HEK293 (cell line): ENCODE data around the gene CLDN6.

Experiments used
- GLI2 ChIP-seq: fragments of 450-650 bp; formaldehyde crosslinking; IDR thresholded peaks from 2 replicates; pipeline ENCODE4; 2017; ENCODE audit warnings: missing biosample characterization, missing genetic modification characterization, low read depth, borderline replicate concordance
- PRDM1 ChIP-seq: fragments of 450-650 bp; formaldehyde crosslinking; IDR thresholded peaks from 2 replicates; pipeline ENCODE4; 2016; ENCODE audit warnings: missing biosample characterization, missing genetic modification characterization
- TRIM28 ChIP-seq: IDR thresholded peaks from 2 replicates; pipeline ENCODE4 v1.6.1; 2011; ENCODE audit warnings: low read length, control low read depth, borderline replicate concordance
- ZNF274 ChIP-seq, 2 experiments: fragments of 200-500 bp in 1 of 2; fragments of 450-650 bp in 1 of 2; sonication (Bioruptor generic) in 1 of 2; formaldehyde crosslinking in 1 of 2; IDR thresholded peaks; 2 replicates each; pipeline versions ENCODE4 v1.5.1 to v1.6.1; 2014 to 2016; ENCODE audit warnings: borderline replicate concordance in 1 of 2, inconsistent platforms in 1 of 2, low read length in 1 of 2, missing biosample characterization in 1 of 2, missing genetic modification characterization in 1 of 2
- TF ChIP-seq, protein P1 (sequence below): fragments of 450-650 bp; formaldehyde crosslinking; IDR thresholded peaks from 2 replicates; pipeline ENCODE4 v1.5.1; 2016; ENCODE audit warnings: missing biosample characterization, missing genetic modification characterization
- TF ChIP-seq, protein P2 (sequence below): fragments of 450-650 bp; formaldehyde crosslinking; IDR thresholded peaks from 2 replicates; pipeline ENCODE4 v1.5.1; 2016; ENCODE audit warnings: missing biosample characterization, missing genetic modification characterization

DNA sequence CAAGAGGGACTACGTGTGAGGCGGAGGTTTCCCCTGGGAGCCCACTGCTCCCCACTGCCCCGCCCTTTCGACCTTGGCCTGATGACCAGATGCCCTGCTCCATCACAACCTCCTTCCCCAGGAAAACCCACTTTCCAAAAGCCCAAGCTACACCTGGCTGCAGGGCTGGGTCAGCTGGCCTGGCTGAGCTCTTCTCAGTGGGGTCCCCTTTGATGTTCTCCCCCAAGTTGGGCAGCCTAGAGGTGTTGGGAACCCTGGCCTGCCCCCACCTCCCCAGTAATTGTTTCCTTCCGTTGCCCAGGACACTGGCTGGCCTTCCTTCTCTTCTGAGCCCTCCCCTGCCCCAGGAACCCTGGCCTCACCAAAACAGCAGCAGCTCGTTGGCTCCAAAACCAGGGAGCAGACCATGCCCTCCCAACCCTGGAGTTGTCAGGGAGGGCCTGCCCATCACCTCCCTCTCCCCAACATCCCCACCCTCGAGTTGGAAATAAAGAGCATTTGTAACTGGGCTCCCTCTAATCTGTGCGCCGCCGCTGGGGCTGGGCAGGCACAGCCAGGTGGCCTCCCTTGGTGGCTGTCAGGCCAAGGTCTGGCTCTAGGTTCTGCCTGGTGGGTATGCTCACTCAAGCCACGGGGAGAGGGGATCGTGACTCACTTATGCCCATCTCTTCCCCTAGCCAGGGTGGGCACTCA, 3.8 kb downstream of the CLDN6 start:
- TF ChIP-seq GLI2 (tag by site-specific recombination) (no peak), ZNF274 (IDR thresholded peaks at IDR 0.05; ENCODE audit: low read length) (no peak), ZNF274 (tag by site-specific recombination; IDR thresholded peaks at IDR 0.05; ENCODE audit: borderline replicate concordance) (no peak), PRDM1 (tag by site-specific recombination) (no peak), TRIM28 (no peak)
- TF ChIP-seq, protein P1, sequence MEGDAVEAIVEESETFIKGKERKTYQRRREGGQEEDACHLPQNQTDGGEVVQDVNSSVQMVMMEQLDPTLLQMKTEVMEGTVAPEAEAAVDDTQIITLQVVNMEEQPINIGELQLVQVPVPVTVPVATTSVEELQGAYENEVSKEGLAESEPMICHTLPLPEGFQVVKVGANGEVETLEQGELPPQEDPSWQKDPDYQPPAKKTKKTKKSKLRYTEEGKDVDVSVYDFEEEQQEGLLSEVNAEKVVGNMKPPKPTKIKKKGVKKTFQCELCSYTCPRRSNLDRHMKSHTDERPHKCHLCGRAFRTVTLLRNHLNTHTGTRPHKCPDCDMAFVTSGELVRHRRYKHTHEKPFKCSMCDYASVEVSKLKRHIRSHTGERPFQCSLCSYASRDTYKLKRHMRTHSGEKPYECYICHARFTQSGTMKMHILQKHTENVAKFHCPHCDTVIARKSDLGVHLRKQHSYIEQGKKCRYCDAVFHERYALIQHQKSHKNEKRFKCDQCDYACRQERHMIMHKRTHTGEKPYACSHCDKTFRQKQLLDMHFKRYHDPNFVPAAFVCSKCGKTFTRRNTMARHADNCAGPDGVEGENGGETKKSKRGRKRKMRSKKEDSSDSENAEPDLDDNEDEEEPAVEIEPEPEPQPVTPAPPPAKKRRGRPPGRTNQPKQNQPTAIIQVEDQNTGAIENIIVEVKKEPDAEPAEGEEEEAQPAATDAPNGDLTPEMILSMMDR (tag by site-specific recombination), result no peak
- TF ChIP-seq, protein P2, sequence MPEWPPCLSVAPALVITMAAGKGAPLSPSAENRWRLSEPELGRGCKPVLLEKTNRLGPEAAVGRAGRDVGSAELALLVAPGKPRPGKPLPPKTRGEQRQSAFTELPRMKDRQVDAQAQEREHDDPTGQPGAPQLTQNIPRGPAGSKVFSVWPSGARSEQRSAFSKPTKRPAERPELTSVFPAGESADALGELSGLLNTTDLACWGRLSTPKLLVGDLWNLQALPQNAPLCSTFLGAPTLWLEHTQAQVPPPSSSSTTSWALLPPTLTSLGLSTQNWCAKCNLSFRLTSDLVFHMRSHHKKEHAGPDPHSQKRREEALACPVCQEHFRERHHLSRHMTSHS (tag by site-specific recombination), result no peak
